PC-9 (cell line): ENCODE data around the gene MAST2.

Experiments used
- EZH2 ChIP-seq: fragments of 200-600 bp; sonication (generic); IDR thresholded peaks from 2 replicates; pipeline ENCODE4 v1.8.0; 2017; ENCODE audit warnings: antibody characterized with exemption, low read depth
- TF ChIP-seq, protein P1 (sequence below): fragments of 200-600 bp; sonication (generic); conservative IDR thresholded peaks from 2 replicates; pipeline ENCODE4 v1.6.1; 2017; ENCODE audit warnings: mixed run types, antibody characterized with exemption, mild to moderate bottlenecking, moderate library complexity

- TF ChIP-seq EZH2: no peak
- TF ChIP-seq, protein P1, sequence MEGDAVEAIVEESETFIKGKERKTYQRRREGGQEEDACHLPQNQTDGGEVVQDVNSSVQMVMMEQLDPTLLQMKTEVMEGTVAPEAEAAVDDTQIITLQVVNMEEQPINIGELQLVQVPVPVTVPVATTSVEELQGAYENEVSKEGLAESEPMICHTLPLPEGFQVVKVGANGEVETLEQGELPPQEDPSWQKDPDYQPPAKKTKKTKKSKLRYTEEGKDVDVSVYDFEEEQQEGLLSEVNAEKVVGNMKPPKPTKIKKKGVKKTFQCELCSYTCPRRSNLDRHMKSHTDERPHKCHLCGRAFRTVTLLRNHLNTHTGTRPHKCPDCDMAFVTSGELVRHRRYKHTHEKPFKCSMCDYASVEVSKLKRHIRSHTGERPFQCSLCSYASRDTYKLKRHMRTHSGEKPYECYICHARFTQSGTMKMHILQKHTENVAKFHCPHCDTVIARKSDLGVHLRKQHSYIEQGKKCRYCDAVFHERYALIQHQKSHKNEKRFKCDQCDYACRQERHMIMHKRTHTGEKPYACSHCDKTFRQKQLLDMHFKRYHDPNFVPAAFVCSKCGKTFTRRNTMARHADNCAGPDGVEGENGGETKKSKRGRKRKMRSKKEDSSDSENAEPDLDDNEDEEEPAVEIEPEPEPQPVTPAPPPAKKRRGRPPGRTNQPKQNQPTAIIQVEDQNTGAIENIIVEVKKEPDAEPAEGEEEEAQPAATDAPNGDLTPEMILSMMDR: no peak
Measured at GRCh38 chr1:45859221-45859620, 55.8 kb downstream of the MAST2 start.
